ENCODE measurements around the gene SPDYE6.

DNA sequence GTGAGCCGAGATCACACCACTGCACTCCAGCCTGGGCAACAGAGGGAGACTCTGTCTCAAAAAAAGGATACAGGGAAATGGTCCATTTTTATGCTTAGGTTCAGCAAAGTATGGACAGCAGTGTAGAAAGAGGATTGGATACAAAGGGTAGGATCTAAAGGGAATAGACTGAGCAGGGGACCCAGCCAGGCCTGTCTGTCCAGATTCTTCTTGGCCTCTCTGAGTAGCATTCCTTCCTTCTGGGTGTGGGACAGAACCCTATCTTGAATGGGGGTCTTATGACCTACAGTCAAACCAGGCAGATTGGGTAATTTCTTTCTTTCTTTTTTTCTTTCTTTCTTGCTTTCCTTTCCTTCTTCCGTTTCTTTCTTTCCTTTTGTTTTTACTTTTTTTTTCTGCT is 43.9 kb downstream of the SPDYE6 start:
- TF ChIP-seq MXI1 (IDR thresholded peaks at IDR 0.05; ENCODE audit: borderline replicate concordance, low read depth, low read length) (no peak), RCOR1 (IDR thresholded peaks at IDR 0.05; ENCODE audit: insufficient replicate concordance, low read length) (no peak), FOS (IDR thresholded peaks at IDR 0.05; ENCODE audit: low read depth, low read length) (no peak), MAFK (IDR thresholded peaks at IDR 0.05; ENCODE audit: low read depth, low read length) (no peak)

Data from IMR-90 (cell line).